PC-9 (cell line): ENCODE results near the gene FOXP1. TPM values are rescaled to one million over a fixed set of nuclear protein-coding genes. Genes with fewer than 3 reads are reported as not detected.

Source experiments
- BruUV-seq: library from RNA; stranded (reverse); fragments of 400-500 nt; replicated peaks from 2 replicates; lab custom pipeline; 2021; lab: Mats Ljungman, UMichigan
- CTCF ChIA-PET: fragments of 300-600 bp; sonication (Branson Sonifier 250); formaldehyde crosslinking; loops from one replicate; lab custom pipeline; 2022; ENCODE audit warnings: antibody characterized with exemption; lab: Charles Lee
- POLR2A ChIA-PET: fragments of 300-600 bp; sonication (Branson Sonifier 250); formaldehyde crosslinking; loops from one replicate; lab custom pipeline; 2022; ENCODE audit warnings: antibody characterized with exemption; ENCODE audit not compliant: unreplicated experiment; lab: Charles Lee
- DNase-seq, 2 experiments: peaks; one replicate each; pipeline versions ENCODE4 v3.0.0 to v3.0.0-alpha.2; 2015 to 2022; ENCODE audit warnings: mixed read lengths in 1 of 2
- H2AFZ ChIP-seq: fragments of 200-600 bp; sonication (generic); 2 replicates; pipeline ENCODE4 v1.8.1; 2017; ENCODE audit warnings: antibody characterized with exemption
- H3F3A ChIP-seq: fragments of 200-600 bp; sonication (generic); 2 replicates; pipeline ENCODE4 v1.8.1; 2017; ENCODE audit warnings: antibody characterized with exemption, mild to moderate bottlenecking, low read depth; ENCODE audit not compliant: insufficient read depth
- H3K27ac ChIP-seq: fragments of 200-600 bp; sonication (generic); 2 replicates; pipeline ENCODE4 v1.6.1; 2016; ENCODE audit warnings: mixed run types
- H3K27me3 ChIP-seq: fragments of 200-600 bp; sonication (generic); 2 replicates; pipeline ENCODE4 v1.6.1; 2016; ENCODE audit warnings: low read depth, mixed run types; ENCODE audit not compliant: insufficient read depth
- H3K36me3 ChIP-seq: fragments of 200-600 bp; sonication (generic); 2 replicates; pipeline ENCODE4 v1.6.1; 2016; ENCODE audit warnings: low read depth, mixed run types
- H3K4me1 ChIP-seq: fragments of 200-600 bp; sonication (generic); replicated peaks from 2 replicates; pipeline ENCODE4 v1.6.1; 2016; ENCODE audit warnings: mixed run types; ENCODE audit not compliant: insufficient read depth
- H3K4me2 ChIP-seq: fragments of 200-600 bp; sonication (generic); 2 replicates; pipeline ENCODE4 v1.6.1; 2017; ENCODE audit warnings: mixed run types
- H3K4me3 ChIP-seq: fragments of 200-600 bp; sonication (generic); 2 replicates; pipeline ENCODE4 v1.6.1; 2016; ENCODE audit warnings: mixed run types
- H3K79me2 ChIP-seq: fragments of 200-600 bp; sonication (generic); 2 replicates; pipeline ENCODE4 v1.6.1; 2017; ENCODE audit warnings: low read depth, mixed run types
- H3K9me2 ChIP-seq: fragments of 200-600 bp; sonication (generic); 2 replicates; pipeline ENCODE4 v1.8.1; 2017; ENCODE audit warnings: mild to moderate bottlenecking; ENCODE audit not compliant: insufficient read depth
- H3K9me3 ChIP-seq: fragments of 200-600 bp; sonication (generic); 2 replicates; pipeline ENCODE4 v1.8.1; 2016; ENCODE audit warnings: low read depth; ENCODE audit not compliant: insufficient read depth
- H4K20me1 ChIP-seq: fragments of 200-600 bp; sonication (generic); 2 replicates; pipeline ENCODE4 v1.8.1; 2017; ENCODE audit not compliant: insufficient read depth
- EZH2 ChIP-seq: fragments of 200-600 bp; sonication (generic); IDR thresholded peaks from 2 replicates; pipeline ENCODE4 v1.8.0; 2017; ENCODE audit warnings: antibody characterized with exemption, low read depth
- intact Hi-C: fragments of 100-400 bp; cut with micrococcal nuclease; formaldehyde crosslinking; loops from one replicate; pipeline ENCODE4 v1.10.0; 2022; ENCODE audit not compliant: unreplicated experiment
- total RNA-seq: library from RNA; stranded (reverse); gene quantifications from 2 replicates; pipeline ENCODE4 v1.2.3, GENCODE V29; 2021
- TF ChIP-seq, protein P1 (sequence below): fragments of 200-600 bp; sonication (generic); conservative IDR thresholded peaks from 2 replicates; pipeline ENCODE4 v1.6.1; 2017; ENCODE audit warnings: mixed run types, antibody characterized with exemption, mild to moderate bottlenecking, moderate library complexity

FOXP1 gene
- total RNA-seq, 1 experiment from 2014 or later: 33.3 TPM

DNA sequence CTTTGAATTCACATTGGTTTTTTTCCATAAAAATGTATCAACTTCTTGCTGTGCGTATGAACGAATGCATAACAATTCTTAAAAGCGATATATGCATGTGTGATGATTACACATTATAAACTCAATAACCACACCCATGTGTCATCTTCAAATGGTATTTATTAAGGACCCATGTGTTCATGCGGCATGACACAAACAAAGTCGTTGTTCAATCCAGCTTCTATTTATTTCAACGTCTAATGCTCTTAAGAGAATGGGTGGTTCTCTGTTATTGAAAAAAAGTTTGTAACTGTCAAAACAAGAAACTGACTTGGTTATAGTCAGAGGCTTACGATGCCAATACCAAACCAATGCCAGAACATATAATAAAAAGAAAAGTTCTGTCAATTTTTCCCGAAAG lies 195.9 kb downstream of the FOXP1 start:
- H2AFZ ChIP-seq: no peak overlapping the region
- no peaks in the 10 kb centered on the region for H3K27me3 ChIP-seq
- DNase-seq: no peak
- POLR2A ChIA-PET: no interaction called here
- no peak overlapping the region for H3K4me3 ChIP-seq
- H3K9me2 ChIP-seq: no peaks in the 10 kb centered on the region
- no peaks in the 10 kb centered on the region for H3K79me2 ChIP-seq
- no peaks in the 10 kb centered on the region for H3F3A ChIP-seq
- no peaks in the 10 kb centered on the region for H3K36me3 ChIP-seq
- no TSS peak for BruUV-seq
- no peaks in the 10 kb centered on the region for H3K4me1 ChIP-seq
- no peak overlapping the region for H3K27ac ChIP-seq
- no peaks in the 10 kb centered on the region for H3K9me3 ChIP-seq
- intact Hi-C loops: no loop called here
- TF ChIP-seq EZH2: no peak
- TF ChIP-seq, protein P1, sequence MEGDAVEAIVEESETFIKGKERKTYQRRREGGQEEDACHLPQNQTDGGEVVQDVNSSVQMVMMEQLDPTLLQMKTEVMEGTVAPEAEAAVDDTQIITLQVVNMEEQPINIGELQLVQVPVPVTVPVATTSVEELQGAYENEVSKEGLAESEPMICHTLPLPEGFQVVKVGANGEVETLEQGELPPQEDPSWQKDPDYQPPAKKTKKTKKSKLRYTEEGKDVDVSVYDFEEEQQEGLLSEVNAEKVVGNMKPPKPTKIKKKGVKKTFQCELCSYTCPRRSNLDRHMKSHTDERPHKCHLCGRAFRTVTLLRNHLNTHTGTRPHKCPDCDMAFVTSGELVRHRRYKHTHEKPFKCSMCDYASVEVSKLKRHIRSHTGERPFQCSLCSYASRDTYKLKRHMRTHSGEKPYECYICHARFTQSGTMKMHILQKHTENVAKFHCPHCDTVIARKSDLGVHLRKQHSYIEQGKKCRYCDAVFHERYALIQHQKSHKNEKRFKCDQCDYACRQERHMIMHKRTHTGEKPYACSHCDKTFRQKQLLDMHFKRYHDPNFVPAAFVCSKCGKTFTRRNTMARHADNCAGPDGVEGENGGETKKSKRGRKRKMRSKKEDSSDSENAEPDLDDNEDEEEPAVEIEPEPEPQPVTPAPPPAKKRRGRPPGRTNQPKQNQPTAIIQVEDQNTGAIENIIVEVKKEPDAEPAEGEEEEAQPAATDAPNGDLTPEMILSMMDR: no peak
- CTCF ChIA-PET: no interaction called here
- H3K4me2 ChIP-seq: no peak overlapping the region
- no peaks in the 10 kb centered on the region; the same call in 1 of the 2 replicates for H4K20me1 ChIP-seq

GRCh38 chr3:71384837-71385716 lies 198.5 kb downstream of the FOXP1 start:
- Histone ChIP-seq H3F3A (no peaks in the 10 kb centered on the region), H4K20me1 (no peaks in the 10 kb centered on the region; the same call in 1 of the 2 replicates), H3K9me2 (no peaks in the 10 kb centered on the region), H3K27ac (no peak overlapping the region), H3K4me2 (no peak overlapping the region), H3K9me3 (no peaks in the 10 kb centered on the region), H3K27me3 (no peaks in the 10 kb centered on the region), H3K4me1 (no peaks in the 10 kb centered on the region), H3K36me3 (no peaks in the 10 kb centered on the region), H3K4me3 (no peak overlapping the region), H3K79me2 (no peaks in the 10 kb centered on the region), H2AFZ (no peak overlapping the region)
- ChIA-PET POLR2A (no interaction called here), CTCF (no interaction called here)
- no TSS peak for BruUV-seq
- TF ChIP-seq, protein P1: no peak
- TF ChIP-seq EZH2: no peak
- DNase-seq: no peak
- intact Hi-C loops: no loop called here

DNA sequence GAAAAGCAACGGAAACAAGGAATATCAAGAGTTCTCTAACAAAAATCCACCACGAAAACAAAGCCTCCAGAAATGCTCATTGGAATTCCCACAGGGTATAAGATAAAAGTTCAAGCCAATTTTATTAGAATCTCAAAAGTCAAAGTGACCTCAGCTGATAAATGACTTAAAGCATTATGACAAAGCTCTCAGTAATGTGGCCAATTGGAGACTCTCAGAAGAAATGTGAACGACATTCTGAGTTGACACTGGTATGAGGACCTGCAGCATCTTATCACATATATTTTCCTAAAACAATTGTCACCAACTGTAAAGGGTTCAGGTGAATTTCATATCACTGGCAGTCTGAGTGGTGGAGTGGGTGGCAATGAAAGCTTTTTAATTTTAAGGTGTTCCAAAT lies 199.1 kb downstream of the FOXP1 start:
- Histone ChIP-seq H3F3A (no peaks in the 10 kb centered on the region), H3K4me1 (no peaks in the 10 kb centered on the region), H3K79me2 (no peaks in the 10 kb centered on the region), H3K27me3 (no peaks in the 10 kb centered on the region), H3K9me3 (no peaks in the 10 kb centered on the region), H3K9me2 (no peaks in the 10 kb centered on the region), H3K4me2 (no peak overlapping the region), H3K27ac (no peak overlapping the region), H3K36me3 (no peaks in the 10 kb centered on the region), H2AFZ (no peak overlapping the region), H4K20me1 (no peaks in the 10 kb centered on the region; the same call in 1 of the 2 replicates), H3K4me3 (no peak overlapping the region)
- BruUV-seq: no TSS peak
- TF ChIP-seq EZH2: no peak
- TF ChIP-seq, protein P1: no peak
- intact Hi-C loops: no loop called here
- POLR2A ChIA-PET: no interaction called here
- DNase-seq: no peak
- CTCF ChIA-PET: no interaction called here
